ENCODE measurements around the gene ADGRE2. TPM values are rescaled to one million over a fixed set of nuclear protein-coding genes. Genes with fewer than 3 reads are reported as not detected.

ADGRE2 gene
- total and polyA plus RNA-seq, 4 donors, result 0.23 to 8.3 (median 4.6) TPM

DNA sequence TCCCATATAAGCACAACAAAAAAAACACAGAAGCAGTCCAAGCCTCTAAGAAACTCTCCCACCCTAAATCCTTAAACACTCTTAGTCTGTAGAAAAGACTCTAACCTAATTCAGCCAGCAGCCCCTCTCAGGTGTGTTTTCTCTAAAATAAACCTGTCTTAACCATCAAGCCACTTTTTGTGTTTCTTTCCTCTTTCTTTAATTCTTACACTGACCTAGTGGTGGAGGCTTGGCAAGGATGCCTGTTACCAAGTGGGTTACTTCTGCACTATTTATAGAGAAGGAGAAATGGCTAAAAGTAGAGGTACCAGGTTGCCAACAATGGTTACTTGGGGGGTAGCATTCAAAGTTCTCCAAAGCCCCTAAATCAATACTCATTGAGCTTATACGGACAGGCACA lies 44.8 kb downstream of the ADGRE2 start:
- peaks cover 11% of the 10 kb centered on the region for H3K9me3 ChIP-seq (ENCODE audit: control insufficient read depth, low read length)
- intact Hi-C loops (cut with DNase I), result no loop called here
- ATAC-seq (ENCODE audit: low FRiP score), result no peak
- H3K4me3 ChIP-seq (ENCODE audit: low read length in 2 of 2), result no peak overlapping the region
- no peaks in the 10 kb centered on the region for H3K4me1 ChIP-seq (ENCODE audit: control insufficient read depth in 1 of 2, insufficient read depth in 2 of 2, low read length in 2 of 2)
- WGBS, 2 donors, result 41 to 85% methylated on average over 1 of the region's 1 CpG
- H3K27me3 ChIP-seq (ENCODE audit: control insufficient read depth in 1 of 2, insufficient read depth in 2 of 2, low read length in 1 of 2), result no peaks in the 10 kb centered on the region
- no peak overlapping the region for H3K27ac ChIP-seq (ENCODE audit: low read depth in 1 of 2, low read length in 2 of 2)
- peaks cover 0 to 1% of the 10 kb centered on the region in 2 donors for H3K36me3 ChIP-seq (ENCODE audit: control insufficient read depth in 1 of 2, insufficient read depth in 2 of 2, low read length in 1 of 2)
- DNase-seq, result no peak

- intact Hi-C loops (cut with DNase I), result no loop called here
- ATAC-seq (ENCODE audit: low FRiP score) (no peak), DNase-seq (no peak)
- no peaks in the 10 kb centered on the region for H3K27me3 ChIP-seq (ENCODE audit: control insufficient read depth in 1 of 2, insufficient read depth in 2 of 2, low read length in 1 of 2)
- H3K4me1 ChIP-seq (ENCODE audit: control insufficient read depth in 1 of 2, insufficient read depth in 2 of 2, low read length in 2 of 2), result no peaks in the 10 kb centered on the region
- peaks cover 0 to 1% of the 10 kb centered on the region in 2 donors for H3K36me3 ChIP-seq (ENCODE audit: control insufficient read depth in 1 of 2, insufficient read depth in 2 of 2, low read length in 1 of 2)
- peaks cover 11% of the 10 kb centered on the region for H3K9me3 ChIP-seq (ENCODE audit: control insufficient read depth, low read length)
- no peak overlapping the region for H3K27ac ChIP-seq (ENCODE audit: low read depth in 1 of 2, low read length in 2 of 2)
- no peak overlapping the region for H3K4me3 ChIP-seq (ENCODE audit: low read length in 2 of 2)
Observed at GRCh38 chr19:14732510-14732909, 45.9 kb downstream of the ADGRE2 start.

GRCh38 chr19:14731200-14731599 lies 47.2 kb downstream of the ADGRE2 start:
- Histone ChIP-seq H3K27me3 (ENCODE audit: control insufficient read depth in 1 of 2, insufficient read depth in 2 of 2, low read length in 1 of 2) (no peaks in the 10 kb centered on the region), H3K27ac (ENCODE audit: low read depth in 1 of 2, low read length in 2 of 2) (no peak overlapping the region), H3K4me3 (ENCODE audit: low read length in 2 of 2) (no peak overlapping the region), H3K9me3 (ENCODE audit: control insufficient read depth, low read length) (peaks cover 16% of the 10 kb centered on the region), H3K36me3 (ENCODE audit: control insufficient read depth in 1 of 2, insufficient read depth in 2 of 2, low read length in 1 of 2) (peaks cover 0 to 1% of the 10 kb centered on the region in 2 donors), H3K4me1 (ENCODE audit: control insufficient read depth in 1 of 2, insufficient read depth in 2 of 2, low read length in 2 of 2) (no peaks in the 10 kb centered on the region)
- DNase-seq, result no peak
- intact Hi-C loops (cut with DNase I), result no loop called here
- 63 to 67% methylated on average over 10 of the region's 10 CpGs for WGBS, 2 donors
- ATAC-seq (ENCODE audit: low FRiP score), result no peak

GRCh38 chr19:14728595-14728994 lies 49.8 kb downstream of the ADGRE2 start:
- WGBS, 2 donors, result 71 to 86% methylated on average over 7 of the region's 7 CpGs

DNA sequence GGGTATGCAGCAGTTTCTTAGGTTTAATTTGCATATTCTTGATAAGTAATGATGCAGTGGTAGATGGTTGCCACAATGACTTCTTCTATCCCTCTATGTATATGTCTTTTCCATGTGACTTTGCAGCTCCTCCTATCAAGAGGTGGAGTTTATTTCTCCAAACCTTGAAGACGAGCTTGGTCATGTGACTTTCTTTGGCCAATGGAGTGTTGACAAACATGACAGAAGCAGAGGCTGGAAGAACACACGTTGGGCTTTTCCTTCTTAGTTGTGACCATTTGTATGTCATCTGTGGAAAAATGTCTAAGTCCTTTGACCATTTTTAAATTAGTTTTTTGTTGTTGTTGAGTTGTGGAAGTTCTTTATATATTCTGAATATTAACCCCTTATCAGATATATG lies 56.2 kb downstream of the ADGRE2 start:
- intact Hi-C loops (cut with DNase I), result no loop called here
- Histone ChIP-seq H3K9me3 (ENCODE audit: control insufficient read depth, low read length) (peaks cover 30% of the 10 kb centered on the region), H3K27me3 (ENCODE audit: control insufficient read depth in 1 of 2, insufficient read depth in 2 of 2, low read length in 1 of 2) (no peaks in the 10 kb centered on the region), H3K36me3 (ENCODE audit: control insufficient read depth in 1 of 2, insufficient read depth in 2 of 2, low read length in 1 of 2) (peaks cover 18% of the 10 kb centered on the region in 2 donors), H3K4me3 (ENCODE audit: low read length in 2 of 2) (no peak overlapping the region), H3K4me1 (ENCODE audit: control insufficient read depth in 1 of 2, insufficient read depth in 2 of 2, low read length in 2 of 2) (no peaks in the 10 kb centered on the region), H3K27ac (ENCODE audit: low read depth in 1 of 2, low read length in 2 of 2) (no peak overlapping the region)
- DNase-seq, result no peak
- WGBS, 2 donors, result 84% methylated on average over 2 of the region's 2 CpGs
- no peak for ATAC-seq (ENCODE audit: low FRiP score)

More at GRCh38 chr19:14728595-14728994, 49.8 kb downstream of the ADGRE2 start:
- Histone ChIP-seq H3K27me3 (ENCODE audit: control insufficient read depth in 1 of 2, insufficient read depth in 2 of 2, low read length in 1 of 2) (no peaks in the 10 kb centered on the region), H3K4me3 (ENCODE audit: low read length in 2 of 2) (no peak overlapping the region), H3K9me3 (ENCODE audit: control insufficient read depth, low read length) (peaks cover 23% of the 10 kb centered on the region), H3K36me3 (ENCODE audit: control insufficient read depth in 1 of 2, insufficient read depth in 2 of 2, low read length in 1 of 2) (peaks cover 0 to 1% of the 10 kb centered on the region in 2 donors), H3K27ac (ENCODE audit: low read depth in 1 of 2, low read length in 2 of 2) (no peak overlapping the region), H3K4me1 (ENCODE audit: control insufficient read depth in 1 of 2, insufficient read depth in 2 of 2, low read length in 2 of 2) (no peaks in the 10 kb centered on the region)
- ATAC-seq (ENCODE audit: low FRiP score), result no peak
- intact Hi-C loops (cut with DNase I), result no loop called here
- no peak for DNase-seq

DNA sequence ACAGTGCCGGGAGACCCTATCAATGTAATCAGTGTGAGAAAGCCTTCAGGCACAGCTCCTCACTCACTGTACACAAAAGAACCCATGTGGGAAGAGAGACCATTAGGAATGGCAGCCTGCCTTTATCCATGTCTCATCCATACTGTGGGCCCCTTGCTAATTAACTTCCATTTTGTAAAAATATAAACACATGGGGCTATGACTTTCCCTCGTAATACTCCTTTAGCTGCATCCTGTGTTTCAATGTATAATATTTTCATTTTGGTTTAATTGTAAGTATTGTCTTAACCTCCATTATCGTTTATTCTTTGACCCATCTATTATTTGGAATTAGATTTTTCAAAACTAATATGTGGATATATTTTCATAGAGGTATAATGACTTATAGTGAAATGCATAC lies 59.2 kb downstream of the ADGRE2 start:
- H3K27ac ChIP-seq (ENCODE audit: low read depth in 1 of 2, low read length in 2 of 2), result no peak overlapping the region
- no peak for DNase-seq
- peaks cover 38% of the 10 kb centered on the region in 2 donors for H3K36me3 ChIP-seq (ENCODE audit: control insufficient read depth in 1 of 2, insufficient read depth in 2 of 2, low read length in 1 of 2)
- WGBS, 2 donors, result 99% methylated on average over 3 of the region's 3 CpGs
- H3K27me3 ChIP-seq (ENCODE audit: control insufficient read depth in 1 of 2, insufficient read depth in 2 of 2, low read length in 1 of 2), result no peaks in the 10 kb centered on the region
- no peaks in the 10 kb centered on the region for H3K4me1 ChIP-seq (ENCODE audit: control insufficient read depth in 1 of 2, insufficient read depth in 2 of 2, low read length in 2 of 2)
- H3K9me3 ChIP-seq (ENCODE audit: control insufficient read depth, low read length), result peaks cover 36% of the 10 kb centered on the region
- no peak for ATAC-seq (ENCODE audit: low FRiP score)
- intact Hi-C loops (cut with DNase I), result no loop called here
- no peak overlapping the region for H3K4me3 ChIP-seq (ENCODE audit: low read length in 2 of 2)

DNA sequence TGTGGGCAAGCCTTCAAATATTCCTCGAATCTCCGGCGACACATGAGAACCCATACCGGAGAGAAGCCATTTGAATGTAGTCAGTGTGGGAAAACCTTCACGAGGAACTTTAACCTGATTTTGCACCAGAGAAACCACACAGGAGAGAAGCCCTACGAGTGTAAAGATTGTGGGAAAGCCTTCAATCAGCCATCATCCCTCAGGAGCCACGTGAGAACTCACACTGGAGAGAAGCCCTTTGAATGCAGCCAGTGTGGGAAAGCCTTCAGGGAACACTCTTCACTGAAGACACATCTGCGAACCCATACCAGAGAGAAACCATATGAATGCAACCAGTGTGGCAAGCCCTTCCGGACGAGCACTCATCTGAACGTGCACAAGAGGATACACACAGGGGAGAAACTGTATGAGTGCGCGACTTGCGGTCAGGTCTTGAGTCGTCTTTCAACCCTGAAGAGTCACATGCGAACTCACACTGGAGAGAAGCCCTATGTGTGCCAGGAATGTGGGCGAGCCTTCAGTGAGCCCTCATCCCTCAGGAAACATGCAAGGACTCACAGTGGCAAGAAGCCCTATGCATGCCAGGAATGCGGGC lies 59.7 kb downstream of the ADGRE2 start:
- Histone ChIP-seq H3K4me1 (ENCODE audit: control insufficient read depth in 1 of 2, insufficient read depth in 2 of 2, low read length in 2 of 2) (no peaks in the 10 kb centered on the region), H3K4me3 (ENCODE audit: low read length in 2 of 2) (no peak overlapping the region), H3K27ac (ENCODE audit: low read depth in 1 of 2, low read length in 2 of 2) (no peak overlapping the region), H3K27me3 (ENCODE audit: control insufficient read depth in 1 of 2, insufficient read depth in 2 of 2, low read length in 1 of 2) (no peaks in the 10 kb centered on the region), H3K36me3 (ENCODE audit: control insufficient read depth in 1 of 2, insufficient read depth in 2 of 2, low read length in 1 of 2) (peaks cover 36 to 40% of the 10 kb centered on the region in 2 donors), H3K9me3 (ENCODE audit: control insufficient read depth, low read length) (peaks cover 33% of the 10 kb centered on the region)
- ATAC-seq (ENCODE audit: low FRiP score) (no peak), DNase-seq (no peak)
- intact Hi-C loops (cut with DNase I), result no loop called here
- 97% methylated on average over 18 of the region's 18 CpGs for WGBS, 2 donors

DNA sequence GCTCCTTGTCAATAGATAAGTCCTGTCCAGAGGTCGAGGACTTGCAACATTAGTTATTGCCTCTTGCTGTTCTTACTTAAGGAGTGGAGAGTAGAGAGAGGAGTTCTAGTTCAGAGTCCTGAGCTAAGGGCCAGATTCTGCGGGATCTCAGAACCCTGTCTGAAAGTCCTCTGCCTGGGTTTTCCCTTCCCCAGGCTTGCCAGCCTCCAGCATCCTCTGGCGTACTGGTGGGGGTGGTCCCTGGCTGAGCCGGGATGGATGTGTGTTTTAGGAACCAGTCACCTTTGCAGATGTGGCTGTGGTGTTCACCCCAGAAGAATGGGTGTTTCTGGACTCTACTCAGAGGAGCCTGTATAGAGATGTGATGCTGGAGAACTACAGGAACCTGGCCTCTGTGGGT lies 62.5 kb downstream of the ADGRE2 start:
- H3K4me3 ChIP-seq (ENCODE audit: low read length in 2 of 2), result no peak overlapping the region
- no peak overlapping the region for H3K27ac ChIP-seq (ENCODE audit: low read depth in 1 of 2, low read length in 2 of 2)
- H3K36me3 ChIP-seq (ENCODE audit: control insufficient read depth in 1 of 2, insufficient read depth in 2 of 2, low read length in 1 of 2), result peaks cover 41 to 51% of the 10 kb centered on the region in 2 donors
- H3K9me3 ChIP-seq (ENCODE audit: control insufficient read depth, low read length), result peaks cover 39% of the 10 kb centered on the region
- intact Hi-C loops (cut with DNase I), result no loop called here
- H3K27me3 ChIP-seq (ENCODE audit: control insufficient read depth in 1 of 2, insufficient read depth in 2 of 2, low read length in 1 of 2), result no peaks in the 10 kb centered on the region
- H3K4me1 ChIP-seq (ENCODE audit: control insufficient read depth in 1 of 2, insufficient read depth in 2 of 2, low read length in 2 of 2), result no peaks in the 10 kb centered on the region
- WGBS, 2 donors, result 96 to 98% methylated on average over 4 of the region's 4 CpGs
- DNase-seq (no peak), ATAC-seq (ENCODE audit: low FRiP score) (no peak)

- 91 to 94% methylated on average over 6 of the region's 6 CpGs for WGBS, 2 donors
- DNase-seq (no peak), ATAC-seq (ENCODE audit: low FRiP score) (no peak)
- Histone ChIP-seq H3K36me3 (ENCODE audit: control insufficient read depth in 1 of 2, insufficient read depth in 2 of 2, low read length in 1 of 2) (peaks cover 14 to 33% of the 10 kb centered on the region in 2 donors), H3K27ac (ENCODE audit: low read depth in 1 of 2, low read length in 2 of 2) (no peak overlapping the region), H3K27me3 (ENCODE audit: control insufficient read depth in 1 of 2, insufficient read depth in 2 of 2, low read length in 1 of 2) (no peaks in the 10 kb centered on the region), H3K4me3 (ENCODE audit: low read length in 2 of 2) (no peak overlapping the region), H3K9me3 (ENCODE audit: control insufficient read depth, low read length) (no peaks in the 10 kb centered on the region), H3K4me1 (ENCODE audit: control insufficient read depth in 1 of 2, insufficient read depth in 2 of 2, low read length in 2 of 2) (no peaks in the 10 kb centered on the region)
- intact Hi-C loops (cut with DNase I), result no loop called here
Observed at GRCh38 chr19:14704450-14704849, 73.9 kb downstream of the ADGRE2 start.

All from aorta (tissue), 5 donors.